B cell (primary cell): ENCODE results near the gene ONECUT3.

ENCODE experiments used
- CTCF ChIP-seq: fragments of 200-600 bp; IDR thresholded peaks from one replicate; pipeline ENCODE4 v1.8.0; 2022; ENCODE audit warnings: antibody characterized with exemption, mild to moderate bottlenecking
- EZH2 ChIP-seq: IDR thresholded peaks from 2 replicates; pipeline ENCODE4 v1.6.1; 2012; ENCODE audit warnings: borderline replicate concordance, low read depth, mild to moderate bottlenecking, moderate library complexity, low read length; ENCODE audit not compliant: insufficient read depth, poor library complexity, severe bottlenecking

DNA sequence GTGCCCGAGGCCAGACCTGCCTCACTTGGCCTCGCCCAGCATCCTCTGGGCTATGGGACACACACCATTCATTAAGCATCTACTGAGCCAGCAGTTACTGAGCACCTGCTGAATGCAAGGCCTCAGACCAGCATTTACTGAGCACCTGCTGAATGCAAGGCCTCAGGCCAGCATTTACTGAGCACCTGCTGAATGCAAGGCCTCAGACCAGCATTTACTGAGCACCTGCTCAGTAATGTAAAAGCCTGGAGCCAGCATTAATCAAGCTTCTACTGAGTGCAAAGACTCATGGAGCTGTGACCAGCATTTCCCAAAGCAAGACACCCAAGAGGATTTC lies 55.1 kb downstream of the ONECUT3 start:
- no peak for TF ChIP-seq CTCF
- TF ChIP-seq EZH2 = no peak
